GM19099 (cell line): Measurements from ENCODE around the gene AKAP10.

Experiments
- POLR2A ChIP-seq: IDR thresholded peaks from 3 replicates; pipeline ENCODE4 v1.6.1; 2011; ENCODE audit warnings: low read depth; ENCODE audit not compliant: insufficient read length; ENCODE audit errors: extremely low read depth

The AKAP10 gene

DNA sequence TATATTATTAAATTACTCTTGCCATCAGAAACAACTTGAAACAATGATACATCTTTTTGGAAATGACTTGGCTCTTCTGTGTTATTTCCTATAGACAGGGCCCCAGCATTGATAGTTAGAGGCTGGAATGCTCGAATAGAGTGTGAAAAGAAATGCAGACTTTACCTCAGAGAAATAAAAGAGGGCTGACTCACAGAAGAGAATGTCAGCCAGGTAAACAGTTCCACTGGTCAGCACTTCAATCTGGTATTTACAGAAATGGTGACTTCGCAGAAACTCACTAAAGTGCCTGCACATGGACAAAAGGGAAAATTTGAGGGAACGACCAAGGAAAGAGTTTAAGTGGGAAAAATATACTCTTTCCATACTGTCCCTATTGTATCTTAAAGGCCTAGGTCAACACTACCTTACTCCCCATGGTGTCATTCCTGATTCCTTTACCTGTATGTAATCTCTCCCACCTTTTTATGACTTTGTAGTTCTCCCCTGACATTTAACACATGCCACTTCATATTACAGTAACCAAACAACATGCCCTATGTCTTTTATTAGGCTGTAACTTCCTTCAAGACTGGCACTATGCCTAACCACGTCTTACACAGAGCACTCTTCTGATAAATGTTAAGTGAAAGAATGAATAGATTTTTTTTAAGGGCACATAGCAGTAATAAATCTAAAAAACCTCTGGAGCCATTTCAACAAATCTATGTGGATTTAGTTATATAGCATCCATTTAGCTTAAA is 36.7 kb downstream of the AKAP10 start:
- TF ChIP-seq POLR2A: no peak

DNA sequence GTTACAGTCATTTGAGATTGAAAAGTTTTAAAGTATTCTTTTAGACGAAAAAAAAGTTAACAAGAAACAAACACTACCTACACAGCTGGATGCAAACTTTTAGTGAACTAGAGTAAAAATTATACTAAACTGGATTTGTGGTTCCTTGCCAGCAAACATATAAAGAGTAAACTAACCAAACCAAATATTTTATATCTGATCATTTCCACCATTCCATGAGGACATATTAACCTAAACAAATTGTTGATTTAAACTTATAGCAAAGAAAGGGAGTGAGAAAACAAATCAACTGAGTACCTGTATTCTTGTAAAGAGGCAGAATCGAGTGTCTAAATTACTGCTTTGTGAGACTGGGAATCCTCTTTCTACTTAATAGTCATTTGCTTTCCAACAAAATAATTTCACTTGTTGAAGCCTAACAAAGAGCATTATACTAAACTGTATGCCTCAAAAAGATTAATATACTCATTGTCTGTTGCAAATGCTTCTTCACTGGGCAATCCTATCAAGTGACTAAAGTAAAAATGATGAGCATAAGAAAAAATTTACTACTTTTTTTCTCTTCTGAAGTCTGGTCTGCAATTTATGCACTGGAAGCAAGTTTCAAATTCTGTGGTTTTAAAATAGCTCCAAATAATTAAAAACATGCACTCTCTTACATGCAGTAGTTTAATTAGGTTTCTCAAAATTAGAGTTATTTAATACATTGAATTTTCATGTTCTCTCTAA is 37.5 kb downstream of the AKAP10 start:
- no peak for TF ChIP-seq POLR2A

DNA sequence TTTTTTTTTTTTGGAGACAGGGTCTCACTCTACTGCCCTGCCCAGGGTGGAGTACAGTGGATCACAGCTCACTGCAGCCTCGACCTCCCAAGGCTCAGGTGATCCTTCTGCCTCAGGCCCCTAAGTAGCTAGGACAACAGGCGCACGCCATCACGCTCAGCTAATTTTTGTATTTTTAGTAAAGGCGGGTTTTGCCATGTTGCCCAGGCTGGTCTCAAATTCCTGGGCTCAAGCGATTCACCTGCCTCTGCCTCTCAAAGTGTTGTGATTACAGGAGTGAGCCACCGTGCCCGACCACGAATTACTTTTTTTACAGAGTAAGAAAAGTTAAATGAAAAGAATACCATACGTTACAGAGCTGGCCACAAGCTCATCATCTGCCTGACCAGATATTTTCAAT is 38.9 kb downstream of the AKAP10 start:
- no peak for TF ChIP-seq POLR2A

- TF ChIP-seq POLR2A: no peak
These were observed 40.1 kb downstream of the AKAP10 start for GRCh38 chr17:19937522-19937921.

DNA sequence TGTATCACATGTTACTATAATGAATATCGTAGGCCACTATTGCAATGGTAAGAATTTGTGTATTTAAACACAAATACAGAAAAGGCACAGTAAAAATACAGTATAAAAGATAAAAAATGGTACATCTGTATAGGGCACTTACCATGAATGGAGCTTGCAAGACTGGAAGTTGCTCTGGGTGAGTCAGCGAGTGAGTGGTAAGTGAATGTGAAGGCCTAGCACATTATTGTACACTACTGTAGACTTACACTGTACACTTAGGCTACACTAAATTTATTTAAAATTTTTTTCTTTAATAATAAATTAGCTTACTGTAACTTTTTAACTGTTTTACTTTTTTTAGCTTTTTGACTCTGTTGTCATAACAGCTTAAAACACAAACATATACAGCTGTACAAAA is 42.5 kb downstream of the AKAP10 start:
- no peak for TF ChIP-seq POLR2A

DNA sequence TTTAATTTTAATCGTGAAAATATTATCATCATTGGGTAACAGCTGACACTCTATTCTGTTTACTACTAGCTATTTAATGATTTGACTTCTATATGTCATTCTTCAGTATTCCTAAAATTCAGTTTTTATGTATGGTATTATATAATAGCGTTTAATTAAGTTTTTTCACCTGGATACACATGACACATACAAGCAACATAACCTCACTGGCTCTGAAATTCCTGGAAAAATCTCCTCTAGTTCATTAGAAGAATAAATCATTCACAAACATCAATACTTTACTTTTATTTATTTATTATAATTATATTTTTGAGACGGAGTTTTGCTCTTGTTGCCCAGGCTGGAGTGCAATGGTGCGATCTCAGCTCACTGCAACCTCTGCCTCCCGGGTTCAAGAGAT is 44.0 kb downstream of the AKAP10 start:
- no peak for TF ChIP-seq POLR2A

DNA sequence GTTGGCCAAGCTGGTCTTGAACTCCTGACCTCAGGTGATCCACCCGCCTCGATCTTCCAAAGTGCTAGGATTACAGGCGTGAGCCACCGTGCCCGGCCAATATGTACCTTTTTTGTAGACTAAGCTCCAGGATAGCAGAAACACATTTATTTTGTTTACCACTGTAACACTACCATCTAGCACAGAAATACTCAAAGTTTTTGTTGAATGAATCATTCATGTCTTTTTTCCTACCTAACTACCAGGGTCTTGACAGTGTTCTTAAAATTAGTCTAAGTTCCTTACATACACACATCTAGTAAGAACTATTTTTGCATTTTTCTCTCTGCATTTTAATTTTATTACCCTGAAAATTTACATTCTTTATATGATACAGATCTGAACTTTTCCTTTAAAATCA is 44.4 kb downstream of the AKAP10 start:
- TF ChIP-seq POLR2A: no peak

- no peak for TF ChIP-seq POLR2A
These were observed 49.3 kb downstream of the AKAP10 start for GRCh38 chr17:19928299-19928698.

DNA sequence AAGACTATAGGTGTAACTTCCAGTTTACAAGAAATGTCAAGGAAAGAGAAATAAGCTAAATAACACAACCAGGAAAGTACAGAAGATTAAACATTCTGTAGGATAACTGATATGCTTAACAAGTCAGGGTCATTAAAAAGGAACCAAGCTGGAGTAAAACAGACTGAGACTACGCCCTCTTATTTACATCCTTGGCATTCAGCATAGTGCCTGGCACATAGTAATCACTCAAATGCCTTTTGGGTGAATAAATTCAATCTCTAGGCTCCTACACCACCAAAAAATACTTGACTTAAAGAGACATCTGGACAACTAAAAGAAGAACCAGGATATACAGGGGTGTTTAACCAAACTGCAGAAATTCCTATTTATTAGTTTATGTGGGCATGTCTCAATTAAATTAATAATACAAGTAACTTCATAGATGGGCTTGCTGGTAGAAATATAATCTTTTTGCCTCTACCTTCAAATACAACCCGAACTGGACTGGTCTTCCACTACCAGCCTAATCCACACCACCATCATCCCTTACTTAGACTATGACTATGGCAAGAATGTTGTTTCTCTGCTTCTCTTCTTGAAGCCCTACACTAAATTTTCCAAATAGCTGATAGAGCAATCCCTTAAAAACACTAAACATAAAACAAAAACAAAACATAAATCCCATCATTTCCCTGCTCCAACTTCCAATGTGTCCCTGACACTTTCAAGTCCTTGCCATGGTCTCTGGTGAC is 62.2 kb downstream of the AKAP10 start:
- TF ChIP-seq POLR2A: no peak

DNA sequence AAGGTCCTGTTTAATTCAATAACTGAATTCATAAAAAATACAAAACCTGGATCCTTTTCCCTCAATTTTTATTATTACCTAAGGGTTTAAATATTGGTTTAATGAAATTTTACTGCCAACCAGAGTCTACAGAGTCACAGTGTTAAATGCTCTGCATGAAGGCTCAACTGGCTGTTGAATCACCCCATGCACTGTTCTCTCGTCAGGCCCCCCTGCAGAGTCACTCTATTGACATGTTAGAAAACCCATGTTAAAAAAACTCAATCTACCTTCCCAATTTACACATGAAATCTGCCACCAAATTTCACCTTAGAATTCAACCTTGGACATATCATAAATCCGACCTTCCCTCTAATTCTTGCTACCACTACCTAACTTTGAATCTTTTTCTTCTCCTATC is 66.6 kb downstream of the AKAP10 start:
- no peak for TF ChIP-seq POLR2A

DNA sequence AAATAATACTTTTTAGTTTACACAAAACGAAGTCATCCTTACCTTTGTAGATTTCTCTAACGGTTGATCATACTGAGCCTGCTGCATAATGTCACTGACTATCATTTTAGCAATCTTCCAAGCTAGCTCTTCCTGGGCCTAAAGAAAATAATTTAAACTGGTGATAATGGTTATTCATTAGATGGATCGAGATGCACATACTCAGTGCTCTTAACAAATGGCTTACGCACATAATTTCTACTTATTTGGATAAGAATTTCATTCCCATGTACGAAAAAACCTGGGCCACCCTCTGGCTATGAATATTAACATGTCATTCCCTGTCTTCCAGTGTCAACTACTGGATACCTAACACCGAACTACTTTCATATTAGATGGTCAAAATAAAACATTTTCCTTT is 68.5 kb downstream of the AKAP10 start:
- TF ChIP-seq POLR2A: no peak

GRCh38 chr17:19905502-19905901 is 72.1 kb downstream of the AKAP10 start:
- TF ChIP-seq POLR2A: no peak

DNA sequence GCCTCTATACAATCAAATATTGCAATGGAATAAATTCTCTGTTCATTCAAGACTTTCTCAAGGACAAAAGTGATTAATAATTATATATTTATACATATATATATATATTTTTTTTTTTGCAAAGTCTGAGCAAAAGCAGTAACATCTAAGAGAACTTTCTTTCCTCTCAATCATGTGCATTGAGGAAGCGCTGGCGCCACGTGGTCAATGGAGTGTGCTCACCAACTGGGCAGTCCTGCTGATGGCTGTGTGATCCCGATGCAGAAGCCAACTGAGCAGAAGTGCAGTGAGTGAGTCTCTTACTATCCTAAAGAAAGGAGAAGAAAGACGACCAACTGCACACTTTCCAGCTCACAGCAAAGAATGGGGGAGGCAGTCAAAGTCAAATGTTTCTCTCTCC is 72.7 kb downstream of the AKAP10 start:
- TF ChIP-seq POLR2A: no peak

- no peak for TF ChIP-seq POLR2A
These were observed 73.2 kb downstream of the AKAP10 start for GRCh38 chr17:19904412-19904811.

DNA sequence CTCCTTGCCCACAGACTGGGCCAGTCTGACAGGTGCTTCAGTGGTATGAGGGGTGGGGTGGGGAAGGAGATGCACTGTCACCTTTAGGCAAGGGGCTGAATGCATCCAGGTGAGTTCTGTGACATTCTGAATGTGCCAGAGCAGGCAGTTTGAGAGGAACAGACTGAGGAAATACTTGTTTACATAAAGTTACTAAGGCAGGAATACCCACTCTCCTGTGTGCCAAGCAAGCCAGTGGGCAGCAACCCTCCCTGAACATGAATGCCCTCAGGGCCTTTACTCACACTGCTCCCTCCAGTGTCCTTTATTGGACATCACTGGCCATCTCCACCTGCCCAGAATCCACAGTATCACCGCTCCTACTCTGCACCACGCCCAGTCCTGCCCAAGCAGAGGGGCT is 76.8 kb downstream of the AKAP10 start:
- no peak for TF ChIP-seq POLR2A

DNA sequence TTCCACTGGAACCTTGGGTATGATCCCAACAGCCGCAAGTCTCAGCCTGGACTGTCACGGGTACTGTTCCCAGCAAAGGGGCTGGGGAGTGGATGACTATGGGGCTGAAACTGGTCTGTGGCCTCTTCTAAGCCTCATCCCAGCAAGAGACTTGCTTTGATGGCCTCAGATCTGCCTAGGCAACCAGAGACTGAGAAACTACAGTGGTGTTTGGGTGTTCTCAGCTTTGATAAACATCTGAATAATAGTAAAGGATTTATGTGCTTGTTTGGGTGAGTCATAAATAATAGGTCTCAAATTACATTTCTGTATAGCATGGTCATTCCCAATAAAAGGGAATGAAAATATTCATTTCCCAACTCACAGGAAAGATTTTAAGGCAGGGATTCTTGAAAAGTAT is 79.7 kb downstream of the AKAP10 start:
- TF ChIP-seq POLR2A: no peak
